ENCODE measurements around the gene WWC2. TPM values are rescaled to one million over a fixed set of nuclear protein-coding genes. Genes with fewer than 3 reads are reported as not detected.

Gene WWC2
- total RNA-seq, 1 experiment from 2014 or later, result 126 TPM

GRCh38 chr4:183144787-183145186 is 45.7 kb downstream of the WWC2 start (continued):
- TF ChIP-seq, protein P1, sequence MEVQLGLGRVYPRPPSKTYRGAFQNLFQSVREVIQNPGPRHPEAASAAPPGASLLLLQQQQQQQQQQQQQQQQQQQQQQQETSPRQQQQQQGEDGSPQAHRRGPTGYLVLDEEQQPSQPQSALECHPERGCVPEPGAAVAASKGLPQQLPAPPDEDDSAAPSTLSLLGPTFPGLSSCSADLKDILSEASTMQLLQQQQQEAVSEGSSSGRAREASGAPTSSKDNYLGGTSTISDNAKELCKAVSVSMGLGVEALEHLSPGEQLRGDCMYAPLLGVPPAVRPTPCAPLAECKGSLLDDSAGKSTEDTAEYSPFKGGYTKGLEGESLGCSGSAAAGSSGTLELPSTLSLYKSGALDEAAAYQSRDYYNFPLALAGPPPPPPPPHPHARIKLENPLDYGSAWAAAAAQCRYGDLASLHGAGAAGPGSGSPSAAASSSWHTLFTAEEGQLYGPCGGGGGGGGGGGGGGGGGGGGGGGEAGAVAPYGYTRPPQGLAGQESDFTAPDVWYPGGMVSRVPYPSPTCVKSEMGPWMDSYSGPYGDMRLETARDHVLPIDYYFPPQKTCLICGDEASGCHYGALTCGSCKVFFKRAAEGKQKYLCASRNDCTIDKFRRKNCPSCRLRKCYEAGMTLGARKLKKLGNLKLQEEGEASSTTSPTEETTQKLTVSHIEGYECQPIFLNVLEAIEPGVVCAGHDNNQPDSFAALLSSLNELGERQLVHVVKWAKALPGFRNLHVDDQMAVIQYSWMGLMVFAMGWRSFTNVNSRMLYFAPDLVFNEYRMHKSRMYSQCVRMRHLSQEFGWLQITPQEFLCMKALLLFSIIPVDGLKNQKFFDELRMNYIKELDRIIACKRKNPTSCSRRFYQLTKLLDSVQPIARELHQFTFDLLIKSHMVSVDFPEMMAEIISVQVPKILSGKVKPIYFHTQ (CRISPR knock-in tag; IDR thresholded peaks at IDR 0.05), result no peak
- TF ChIP-seq FOXJ3 (CRISPR knock-in tag; IDR thresholded peaks at IDR 0.05; ENCODE audit: borderline replicate concordance) (no peak), ESRRA (CRISPR knock-in tag; IDR thresholded peaks at IDR 0.05; ENCODE audit: borderline replicate concordance) (no peak), E2F5 (CRISPR knock-in tag; IDR thresholded peaks at IDR 0.05) (no peak), ZNF396 (CRISPR knock-in tag; IDR thresholded peaks at IDR 0.05; ENCODE audit: borderline replicate concordance) (no peak), TCF7 (CRISPR knock-in tag; IDR thresholded peaks at IDR 0.05; ENCODE audit: low read depth) (no peak), TP53 (CRISPR knock-in tag; IDR thresholded peaks at IDR 0.05) (no peak), MYBL2 (CRISPR knock-in tag; IDR thresholded peaks at IDR 0.05) (no peak), ZNF423 (CRISPR knock-in tag; IDR thresholded peaks at IDR 0.05) (no peak)
- TF ChIP-seq, protein P2, sequence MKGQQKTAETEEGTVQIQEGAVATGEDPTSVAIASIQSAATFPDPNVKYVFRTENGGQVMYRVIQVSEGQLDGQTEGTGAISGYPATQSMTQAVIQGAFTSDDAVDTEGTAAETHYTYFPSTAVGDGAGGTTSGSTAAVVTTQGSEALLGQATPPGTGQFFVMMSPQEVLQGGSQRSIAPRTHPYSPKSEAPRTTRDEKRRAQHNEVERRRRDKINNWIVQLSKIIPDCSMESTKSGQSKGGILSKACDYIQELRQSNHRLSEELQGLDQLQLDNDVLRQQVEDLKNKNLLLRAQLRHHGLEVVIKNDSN (CRISPR knock-in tag; IDR thresholded peaks at IDR 0.05), result no peak
- TF ChIP-seq, protein P3, sequence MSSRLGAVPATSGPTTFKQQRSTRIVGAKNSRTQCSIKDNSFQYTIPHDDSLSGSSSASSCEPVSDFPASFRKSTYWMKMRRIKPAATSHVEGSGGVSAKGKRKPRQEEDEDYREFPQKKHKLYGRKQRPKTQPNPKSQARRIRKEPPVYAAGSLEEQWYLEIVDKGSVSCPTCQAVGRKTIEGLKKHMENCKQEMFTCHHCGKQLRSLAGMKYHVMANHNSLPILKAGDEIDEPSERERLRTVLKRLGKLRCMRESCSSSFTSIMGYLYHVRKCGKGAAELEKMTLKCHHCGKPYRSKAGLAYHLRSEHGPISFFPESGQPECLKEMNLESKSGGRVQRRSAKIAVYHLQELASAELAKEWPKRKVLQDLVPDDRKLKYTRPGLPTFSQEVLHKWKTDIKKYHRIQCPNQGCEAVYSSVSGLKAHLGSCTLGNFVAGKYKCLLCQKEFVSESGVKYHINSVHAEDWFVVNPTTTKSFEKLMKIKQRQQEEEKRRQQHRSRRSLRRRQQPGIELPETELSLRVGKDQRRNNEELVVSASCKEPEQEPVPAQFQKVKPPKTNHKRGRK (CRISPR knock-in tag; IDR thresholded peaks at IDR 0.05; ENCODE audit: borderline replicate concordance), result no peak

DNA sequence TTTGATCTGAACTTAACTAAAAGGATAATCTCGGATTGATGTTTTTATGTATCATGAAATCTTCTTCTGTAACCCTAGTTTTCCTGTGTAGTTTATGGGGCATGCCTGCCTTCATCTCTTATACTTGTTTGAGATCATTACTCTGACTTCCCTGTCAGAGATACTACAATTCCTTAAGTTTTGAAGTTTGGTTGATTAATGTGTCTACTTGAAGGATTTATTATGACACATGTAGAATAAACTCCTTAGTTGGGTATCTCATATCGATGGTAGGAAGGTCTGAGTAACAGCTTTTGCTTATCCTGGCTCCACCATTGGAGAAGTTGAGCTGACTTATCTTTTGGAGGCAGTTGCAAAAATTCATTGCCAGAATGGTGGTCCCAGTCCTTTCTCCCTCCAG is 46.7 kb downstream of the WWC2 start:
- ATAC-seq (no peak), DNase-seq (ENCODE audit: low spot score) (no peak)
- H3K9me3 Mint-ChIP-seq, result 0 out of 2 replicates have a peak, but pooled peaks cover 5% of the 10 kb centered on the region
- H3K27me3 Mint-ChIP-seq (ENCODE audit: low read depth), result no peaks in the 10 kb centered on the region
- peak overlapping the region; percentile 67; the same call in 1 of the 2 replicates for H3K27ac Mint-ChIP-seq
- peaks cover 5% of the 10 kb centered on the region; the same call in 1 of the 2 replicates for H3K36me3 Mint-ChIP-seq
- ChIA-PET POLR2A (no interaction called here), CTCF (interaction anchor here (0.6 to 2.4 kb wide), 2 partner anchors 71 to 111 kb away, joined by 3 to 11 read pairs; no protein-coding TSS in a partner anchor)
- H3K4me1 Mint-ChIP-seq, result peaks cover 53% of the 10 kb centered on the region
- TF ChIP-seq HMGA2 (CRISPR knock-in tag; IDR thresholded peaks at IDR 0.05) (no peak), FOXP4 (CRISPR knock-in tag; IDR thresholded peaks at IDR 0.05) (no peak), NR2C2 (CRISPR knock-in tag; IDR thresholded peaks at IDR 0.05) (no peak), USF2 (CRISPR knock-in tag; IDR thresholded peaks at IDR 0.05) (no peak), ZMAT4 (CRISPR knock-in tag; IDR thresholded peaks at IDR 0.05) (no peak), SP1 (CRISPR knock-in tag; conservative IDR thresholded peaks at IDR 0.05) (no peak), FOXP1 (CRISPR knock-in tag; IDR thresholded peaks at IDR 0.05; ENCODE audit: borderline replicate concordance) (no peak)
- TF ChIP-seq, protein P4, sequence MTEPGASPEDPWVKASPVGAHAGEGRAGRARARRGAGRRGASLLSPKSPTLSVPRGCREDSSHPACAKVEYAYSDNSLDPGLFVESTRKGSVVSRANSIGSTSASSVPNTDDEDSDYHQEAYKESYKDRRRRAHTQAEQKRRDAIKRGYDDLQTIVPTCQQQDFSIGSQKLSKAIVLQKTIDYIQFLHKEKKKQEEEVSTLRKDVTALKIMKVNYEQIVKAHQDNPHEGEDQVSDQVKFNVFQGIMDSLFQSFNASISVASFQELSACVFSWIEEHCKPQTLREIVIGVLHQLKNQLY (CRISPR knock-in tag; IDR thresholded peaks at IDR 0.05), result no peak
- H3K4me3 Mint-ChIP-seq, result no peak overlapping the region
